Ovary (tissue), 9 donors: ENCODE data around the gene NTNG2. TPM values are rescaled to one million over a fixed set of nuclear protein-coding genes. Genes with fewer than 3 reads are reported as not detected.

ENCODE experiments used
- DNase-seq, 5 donors: peaks; one replicate each; pipeline ENCODE4 v3.0.0-alpha.2; 2019 to 2020
- H3K27ac ChIP-seq, 2 donors: fragments of 200-600 bp; one replicate each; pipeline versions ENCODE4 v1.5.1 to v1.8.0; 2019 to 2022
- H3K27me3 ChIP-seq: fragments of 200-600 bp; one replicate; pipeline ENCODE4 v1.8.0; 2022
- H3K36me3 ChIP-seq: fragments of 200-600 bp; sonication (generic); one replicate; pipeline ENCODE4 v1.5.1; 2019
- H3K4me1 ChIP-seq: one replicate; pipeline ENCODE4 v1.8.1; 2013; ENCODE audit warnings: mild to moderate bottlenecking, moderate library complexity; ENCODE audit not compliant: insufficient read depth
- H3K4me3 ChIP-seq: fragments of 200-600 bp; sonication (generic); one replicate; pipeline ENCODE4 v1.5.1; 2017
- H3K9me3 ChIP-seq, 2 donors: fragments of 200-600 bp in 1 of 2; sonication (generic) in 1 of 2; one replicate each; pipeline versions ENCODE4 v1.5.1 to v1.8.1; 2013 to 2019; ENCODE audit warnings: mild to moderate bottlenecking in 1 of 2, moderate library complexity in 1 of 2
- EP300 ChIP-seq: sonication (generic); formaldehyde crosslinking; IDR thresholded peaks from one replicate; pipeline ENCODE4 v1.6.1; 2017; ENCODE audit warnings: antibody characterized with exemption
- POLR2A ChIP-seq: fragments of 450-650 bp; IDR thresholded peaks from one replicate; pipeline ENCODE4 v1.6.1; 2017; ENCODE audit warnings: antibody characterized with exemption, mild to moderate bottlenecking, moderate library complexity
- WGBS, 3 donors: extraction: QIAGEN DNeasy Blood & Tissue Kit in 1 of 3; methylation state at CpG; one replicate each; pipeline versions ENCODE4 v1.1.5 to v1.1.7; 2013 to 2017; 5-methylcytosine and 5-hydroxymethylcytosine counted together
- intact Hi-C, 4 donors: fragments of 100-400 bp; cut with DNase I; formaldehyde crosslinking; loops; one replicate each; pipeline versions ENCODE4 v1.11.0 to v1.15.1; 2022 to 2023
- polyA plus RNA-seq, 2 donors: library from polyadenylated mRNA; stranded (reverse); fragments of 200-250 nt in 1 of 2; fragments of 350-450 nt in 1 of 2; fragmentation: Illumina TruSeq in 1 of 2; extraction: RNeasy Lipid Tissue Mini Kit (QIAGEN cat#74804) in 1 of 2; gene quantifications; one replicate each; pipeline ENCODE4 v1.2.3, GENCODE V29; 2013 to 2014
- total RNA-seq, 7 donors: library from RNA; depleted of rRNA in 2 of 7; stranded (reverse); fragments of >200 nt in 2 of 7; fragmentation: NEBNext Ultra II Directional in 3 of 7; extraction: Animal tissue kit (Norgen Biotek cat#: 25700) in 3 of 7; gene quantifications; one replicate each; pipeline versions ENCODE4 v1.1.0 to v1.2.4, GENCODE V29; 2016 to 2023
- TF ChIP-seq, protein P1 (sequence below), 3 donors: fragments of 450-650 bp in 2 of 3; fragments of 200-600 bp in 1 of 3; IDR thresholded peaks; one replicate each; pipeline versions ENCODE4 v1.5.1 to v1.8.0; 2016 to 2022; ENCODE audit warnings: antibody characterized with exemption in 3 of 3, mild to moderate bottlenecking in 1 of 3
- donor health status: DM: no; HTN: no; CAD: no; lungs with moderate emphysema.
- donor health status: DM: no; HTN: no; CAD: no.
- donor health status: Bipolar disorder and iron deficiency.
- donor health status: DM: yes; HTN: yes; CAD: no.
- donor health status: DM: no; HTN: no; CAD: no.
- donor health status: DM: yes; HTN: yes; CAD: no.

NTNG2 gene
- total and polyA plus RNA-seq, 9 donors = 0.12 to 2.6 (median 0.81) TPM

DNA sequence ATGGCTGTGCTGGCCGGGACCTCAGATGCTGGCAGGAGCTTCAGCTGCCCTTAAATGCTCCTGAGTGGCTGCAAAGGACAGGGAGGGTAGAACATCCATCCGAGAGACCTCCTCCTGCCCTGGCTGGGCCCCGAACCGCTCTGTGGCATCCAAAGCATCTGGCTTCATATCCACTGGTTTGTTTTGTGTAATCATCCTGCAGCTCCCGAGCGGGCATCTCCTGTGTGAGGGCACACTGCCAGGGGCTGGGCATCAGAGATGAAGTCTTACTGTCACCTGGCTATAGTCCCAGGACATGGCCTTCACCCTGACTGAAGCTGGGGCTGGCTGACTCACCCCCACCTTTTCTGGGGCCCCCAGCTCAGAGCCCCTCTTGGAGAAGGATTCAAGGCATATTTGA, 18.5 kb upstream of the NTNG2 start:
- TF ChIP-seq POLR2A (no peak), EP300 (no peak)
- TF ChIP-seq, protein P1, sequence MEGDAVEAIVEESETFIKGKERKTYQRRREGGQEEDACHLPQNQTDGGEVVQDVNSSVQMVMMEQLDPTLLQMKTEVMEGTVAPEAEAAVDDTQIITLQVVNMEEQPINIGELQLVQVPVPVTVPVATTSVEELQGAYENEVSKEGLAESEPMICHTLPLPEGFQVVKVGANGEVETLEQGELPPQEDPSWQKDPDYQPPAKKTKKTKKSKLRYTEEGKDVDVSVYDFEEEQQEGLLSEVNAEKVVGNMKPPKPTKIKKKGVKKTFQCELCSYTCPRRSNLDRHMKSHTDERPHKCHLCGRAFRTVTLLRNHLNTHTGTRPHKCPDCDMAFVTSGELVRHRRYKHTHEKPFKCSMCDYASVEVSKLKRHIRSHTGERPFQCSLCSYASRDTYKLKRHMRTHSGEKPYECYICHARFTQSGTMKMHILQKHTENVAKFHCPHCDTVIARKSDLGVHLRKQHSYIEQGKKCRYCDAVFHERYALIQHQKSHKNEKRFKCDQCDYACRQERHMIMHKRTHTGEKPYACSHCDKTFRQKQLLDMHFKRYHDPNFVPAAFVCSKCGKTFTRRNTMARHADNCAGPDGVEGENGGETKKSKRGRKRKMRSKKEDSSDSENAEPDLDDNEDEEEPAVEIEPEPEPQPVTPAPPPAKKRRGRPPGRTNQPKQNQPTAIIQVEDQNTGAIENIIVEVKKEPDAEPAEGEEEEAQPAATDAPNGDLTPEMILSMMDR (IDR thresholded peaks at IDR 0.05) = no peak
- H3K4me3 ChIP-seq = no peak overlapping the region
- no peaks in the 10 kb centered on the region for H3K9me3 ChIP-seq
- no peaks in the 10 kb centered on the region for H3K4me1 ChIP-seq
- intact Hi-C loops = no loop called here
- DNase-seq = no peak
- WGBS, 3 donors = 18 to 28% (median 27%) methylated on average over 6 of the region's 6 CpGs
- no peaks in the 10 kb centered on the region for H3K27me3 ChIP-seq
- H3K27ac ChIP-seq = no peak overlapping the region
- no peaks in the 10 kb centered on the region for H3K36me3 ChIP-seq

DNA sequence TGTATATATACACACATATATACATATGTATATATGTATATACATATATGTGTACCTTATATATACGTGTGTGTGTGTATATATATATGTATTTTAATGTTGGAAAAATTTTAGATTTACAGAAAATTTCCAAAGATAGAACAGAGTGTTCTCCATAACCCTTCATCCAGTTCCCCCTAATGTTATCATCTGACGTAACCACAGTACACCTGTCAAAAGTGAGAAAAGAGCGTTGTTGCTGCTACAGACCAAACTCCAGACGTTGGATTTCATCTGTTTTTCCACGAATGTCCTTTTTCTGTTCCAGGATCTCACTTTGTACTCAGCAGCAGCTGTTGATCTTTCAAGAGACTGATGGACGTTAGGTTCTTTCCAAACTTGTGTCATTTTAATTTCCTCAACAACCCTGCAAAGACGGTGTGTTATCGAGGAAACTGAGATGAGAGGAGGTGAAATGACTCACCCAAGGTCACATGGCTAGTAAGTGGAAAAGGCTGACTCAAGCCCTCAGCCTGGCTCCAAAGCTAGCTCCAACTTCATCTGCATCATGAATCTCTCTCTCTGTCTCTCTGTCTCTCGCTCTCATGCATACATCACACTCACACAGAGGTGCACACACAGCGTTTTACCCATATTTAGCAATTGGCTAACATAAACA, 17.0 kb upstream of the NTNG2 start:
- no peaks in the 10 kb centered on the region for H3K27me3 ChIP-seq
- no peaks in the 10 kb centered on the region for H3K4me1 ChIP-seq
- DNase-seq = no peak
- intact Hi-C loops = no loop called here
- no peaks in the 10 kb centered on the region for H3K9me3 ChIP-seq
- no peak overlapping the region for H3K27ac ChIP-seq
- no peaks in the 10 kb centered on the region for H3K36me3 ChIP-seq
- no peak overlapping the region for H3K4me3 ChIP-seq
- TF ChIP-seq POLR2A (no peak), EP300 (no peak)
- TF ChIP-seq, protein P1 (IDR thresholded peaks at IDR 0.05) = no peak
- 70 to 78% (median 73%) methylated on average over 10 of the region's 10 CpGs for WGBS, 3 donors

DNA sequence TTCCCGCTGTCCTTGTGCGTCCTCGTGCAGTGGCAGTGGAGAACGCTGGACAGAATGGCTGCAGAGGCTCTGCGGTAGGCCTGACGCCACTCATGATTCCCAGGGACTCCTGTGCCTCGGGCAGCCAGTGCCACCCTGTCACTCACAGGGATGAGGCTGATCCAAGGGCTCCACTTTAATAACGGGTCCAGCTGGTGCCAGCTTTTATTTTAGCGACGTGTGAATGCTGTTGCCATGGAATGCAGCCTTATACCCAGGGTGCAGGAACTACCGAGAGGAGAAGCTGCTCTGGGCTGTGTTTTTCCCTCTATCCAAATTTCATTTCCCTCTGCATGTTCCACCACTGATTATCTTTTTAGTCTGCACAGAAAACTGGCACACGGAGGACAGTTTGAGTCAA, 15.8 kb upstream of the NTNG2 start:
- no peak for TF ChIP-seq POLR2A
- WGBS, 3 donors = 69 to 83% (median 76%) methylated on average over 12 of the region's 12 CpGs
- intact Hi-C loops = no loop called here
- Histone ChIP-seq H3K4me1 (no peaks in the 10 kb centered on the region), H3K9me3 (no peaks in the 10 kb centered on the region), H3K36me3 (no peaks in the 10 kb centered on the region), H3K4me3 (no peak overlapping the region), H3K27me3 (no peaks in the 10 kb centered on the region), H3K27ac (no peak overlapping the region)
- no peak for DNase-seq

DNA sequence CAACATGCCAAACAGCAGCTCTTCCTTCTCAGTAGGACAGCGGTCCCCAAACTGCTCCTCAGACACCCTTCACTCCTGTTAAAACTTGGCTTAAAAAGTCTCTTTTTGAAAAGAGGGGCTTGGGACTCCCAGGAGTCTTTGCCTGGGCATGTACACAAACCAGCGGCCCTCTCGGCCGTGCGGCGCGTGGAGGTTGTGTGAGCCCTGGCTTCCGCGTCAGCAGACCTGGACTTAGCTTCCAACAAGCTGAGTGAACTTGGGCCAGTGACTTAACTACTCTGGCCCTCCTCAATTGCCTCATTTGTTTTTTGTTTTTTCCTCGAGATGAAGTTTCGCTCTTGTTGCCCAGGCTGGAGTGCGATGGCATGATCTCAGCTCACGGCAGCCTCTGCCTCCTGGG, 15.3 kb upstream of the NTNG2 start:
- no peak for TF ChIP-seq POLR2A
- TF ChIP-seq, protein P1 (IDR thresholded peaks at IDR 0.05) = no peak
- no peak for TF ChIP-seq EP300
- H3K4me1 ChIP-seq = no peaks in the 10 kb centered on the region
- H3K36me3 ChIP-seq = no peaks in the 10 kb centered on the region
- no peaks in the 10 kb centered on the region for H3K27me3 ChIP-seq
- intact Hi-C loops = no loop called here
- no peak overlapping the region for H3K4me3 ChIP-seq
- no peak for DNase-seq
- H3K9me3 ChIP-seq = no peaks in the 10 kb centered on the region
- no peak overlapping the region for H3K27ac ChIP-seq
- WGBS, 3 donors = 86 to 88% (median 86%) methylated on average over 13 of the region's 13 CpGs

DNA sequence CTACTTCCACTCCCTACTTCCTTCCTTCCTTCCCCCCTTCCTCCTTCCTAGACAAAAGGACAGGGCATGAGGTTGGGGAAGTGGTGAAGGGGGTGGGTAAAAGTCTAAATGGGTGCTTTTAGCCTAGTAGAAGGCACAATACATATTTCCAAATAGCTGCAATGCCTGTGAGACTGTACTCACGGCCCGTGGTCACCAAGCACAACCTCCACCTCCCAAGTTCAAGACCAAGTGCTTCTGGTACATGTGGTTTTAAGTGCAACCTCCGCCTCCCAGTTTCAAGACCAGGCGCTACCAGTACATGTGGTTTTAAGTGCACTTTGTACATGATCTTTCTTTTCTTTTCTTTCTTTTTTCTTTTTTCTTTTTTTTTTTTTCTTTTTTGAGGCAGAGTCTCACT, 14.5 kb upstream of the NTNG2 start:
- Histone ChIP-seq H3K9me3 (no peaks in the 10 kb centered on the region), H3K4me1 (no peaks in the 10 kb centered on the region), H3K27me3 (no peaks in the 10 kb centered on the region), H3K27ac (no peak overlapping the region), H3K4me3 (no peak overlapping the region), H3K36me3 (no peaks in the 10 kb centered on the region)
- intact Hi-C loops = no loop called here
- WGBS, 3 donors = 70 to 76% (median 71%) methylated on average over 4 of the region's 4 CpGs
- no peak for DNase-seq
- TF ChIP-seq POLR2A (no peak), EP300 (no peak)
- TF ChIP-seq, protein P1 (IDR thresholded peaks at IDR 0.05) = no peak
